Neural progenitor cell (in vitro differentiated cells): ENCODE results near the gene KCNAB3. TPM values are rescaled to one million over a fixed set of nuclear protein-coding genes. Genes with fewer than 3 reads are reported as not detected.

ENCODE experiments used
- DNase-seq: peaks from one replicate; pipeline ENCODE4 v3.0.0-alpha.2; 2016; ENCODE audit warnings: low spot score
- H2AFZ ChIP-seq: fragments of 200-600 bp; sonication (generic); replicated peaks from 2 replicates; pipeline ENCODE4 v1.6.1; 2016; ENCODE audit warnings: antibody characterized with exemption
- H3F3A ChIP-seq: fragments of 200-600 bp; sonication (generic); 2 replicates; pipeline ENCODE4 v1.6.1; 2016; ENCODE audit warnings: antibody characterized with exemption, low read depth
- H3K27ac ChIP-seq: fragments of 200-600 bp; sonication (generic); 2 replicates; pipeline ENCODE4 v1.5.1; 2016; ENCODE audit warnings: mild to moderate bottlenecking
- H3K27me3 ChIP-seq: fragments of 200-600 bp; sonication (generic); 2 replicates; pipeline ENCODE4 v1.6.1; 2016; ENCODE audit warnings: mild to moderate bottlenecking, moderate library complexity
- H3K36me3 ChIP-seq: fragments of 200-600 bp; sonication (generic); 2 replicates; pipeline ENCODE4 v1.5.1; 2016
- H3K4me1 ChIP-seq: fragments of 200-600 bp; sonication (generic); 2 replicates; pipeline ENCODE4 v1.6.1; 2016; ENCODE audit warnings: mixed run types
- H3K4me2 ChIP-seq: fragments of 200-600 bp; sonication (generic); 2 replicates; pipeline ENCODE4 v1.6.1; 2016
- H3K4me3 ChIP-seq: fragments of 200-600 bp; sonication (generic); 2 replicates; pipeline ENCODE4 v1.5.1; 2016
- H3K79me2 ChIP-seq: fragments of 200-600 bp; sonication (generic); 2 replicates; pipeline ENCODE4 v1.6.1; 2016; ENCODE audit warnings: low read depth
- H3K9ac ChIP-seq: fragments of 200-600 bp; sonication (generic); 2 replicates; pipeline ENCODE4 v1.6.1; 2016
- H3K9me3 ChIP-seq: fragments of 200-600 bp; sonication (generic); 2 replicates; pipeline ENCODE4 v1.5.1; 2016; ENCODE audit warnings: low read depth
- H4K20me1 ChIP-seq: fragments of 200-600 bp; sonication (generic); 2 replicates; pipeline ENCODE4 v1.6.1; 2016; ENCODE audit warnings: low read depth
- H3K27ac Mint-ChIP-seq: 3 replicates; pipeline ENCODE4 v1.8.0; 2021; ENCODE audit warnings: mixed read lengths
- H3K27me3 Mint-ChIP-seq: 2 replicates; pipeline ENCODE4 v1.8.0; 2022; ENCODE audit warnings: low read depth, mild to moderate bottlenecking, inconsistent platforms, moderate library complexity, mixed read lengths; ENCODE audit not compliant: insufficient read depth
- H3K36me3 Mint-ChIP-seq: 3 replicates; pipeline ENCODE4 v1.8.0; 2021; ENCODE audit warnings: mixed read lengths
- H3K4me1 Mint-ChIP-seq: 3 replicates; pipeline ENCODE4 v1.8.0; 2021; ENCODE audit warnings: mixed read lengths
- H3K4me3 Mint-ChIP-seq: 3 replicates; pipeline ENCODE4 v1.8.0; 2021; ENCODE audit warnings: mild to moderate bottlenecking, moderate library complexity, mixed read lengths
- H3K9me3 Mint-ChIP-seq: 3 replicates; pipeline ENCODE4 v1.8.0; 2020; ENCODE audit warnings: mixed read lengths
- EZH2 ChIP-seq: fragments of 200-600 bp; sonication (generic); IDR thresholded peaks from 2 replicates; pipeline ENCODE4 v1.6.1; 2017; ENCODE audit warnings: antibody characterized with exemption, mild to moderate bottlenecking, moderate library complexity
- EZH2phosphoT487 ChIP-seq: fragments of 200-600 bp; sonication (generic); IDR thresholded peaks from 2 replicates; pipeline ENCODE4 v1.6.1; 2017; ENCODE audit warnings: antibody characterized with exemption
- total RNA-seq: library from RNA; depleted of rRNA; stranded (reverse); fragments of >200 nt; gene quantifications from 2 replicates; pipeline ENCODE4 v1.2.3, GENCODE V29; 2015; ENCODE audit warnings: low replicate concordance
- TF ChIP-seq, protein P1 (sequence below): fragments of 200-600 bp; sonication (generic); IDR thresholded peaks from 2 replicates; pipeline ENCODE4 v1.5.1; 2017; ENCODE audit warnings: antibody characterized with exemption, mild to moderate bottlenecking

Gene KCNAB3
- total RNA-seq, 1 donor from 2014 or later = 1.0 TPM

GRCh38 chr17:7969433-7969832 is 39.8 kb upstream of the KCNAB3 start:
- no peaks in the 10 kb centered on the region for H3F3A ChIP-seq
- no peaks in the 10 kb centered on the region for H3K79me2 ChIP-seq
- no peak overlapping the region for H2AFZ ChIP-seq
- H3K9ac ChIP-seq = no peak overlapping the region
- Mint-ChIP-seq H3K36me3 (no peaks in the 10 kb centered on the region), H3K27ac (no peak overlapping the region), H3K4me1 (no peaks in the 10 kb centered on the region), H3K9me3 (peaks cover 10% of the 10 kb centered on the region), H3K4me3 (no peak overlapping the region), H3K27me3 (no peaks in the 10 kb centered on the region)
- no peak overlapping the region for H3K27ac ChIP-seq
- no peak overlapping the region for H3K4me2 ChIP-seq
- no peaks in the 10 kb centered on the region for H3K36me3 ChIP-seq
- H4K20me1 ChIP-seq = no peaks in the 10 kb centered on the region
- TF ChIP-seq EZH2 = no peak
- no peak for DNase-seq
- peaks cover 6% of the 10 kb centered on the region for H3K27me3 ChIP-seq
- no peak overlapping the region for H3K4me3 ChIP-seq
- H3K9me3 ChIP-seq = no peaks in the 10 kb centered on the region
- H3K4me1 ChIP-seq = no peaks in the 10 kb centered on the region

DNA sequence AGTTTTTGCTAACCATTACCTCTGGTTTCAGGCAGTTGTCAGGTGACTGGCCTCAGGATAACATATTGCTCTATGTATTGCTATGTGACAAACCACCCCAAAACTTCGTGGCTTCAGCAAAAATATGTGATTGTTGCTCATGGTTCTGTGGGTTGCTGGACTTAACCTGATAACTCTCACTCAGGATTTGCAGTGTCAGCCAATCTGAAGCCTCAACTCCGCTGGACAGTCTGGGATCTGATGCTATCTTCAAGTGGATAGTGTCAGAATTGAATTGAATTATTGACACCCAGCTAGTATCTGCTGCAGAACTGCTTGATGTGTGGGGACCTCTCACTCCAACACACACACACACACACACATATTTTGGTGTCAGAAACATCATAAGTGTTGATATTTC is 38.1 kb upstream of the KCNAB3 start:
- Histone ChIP-seq H2AFZ (no peak overlapping the region), H3K9me3 (no peaks in the 10 kb centered on the region), H3K27me3 (peaks cover 6% of the 10 kb centered on the region), H3K4me2 (no peak overlapping the region), H3K36me3 (no peaks in the 10 kb centered on the region), H3K27ac (no peak overlapping the region), H3K4me3 (no peak overlapping the region), H3K9ac (no peak overlapping the region), H3K79me2 (no peaks in the 10 kb centered on the region), H3K4me1 (no peaks in the 10 kb centered on the region), H4K20me1 (no peaks in the 10 kb centered on the region), H3F3A (no peaks in the 10 kb centered on the region)
- Mint-ChIP-seq H3K4me1 (no peaks in the 10 kb centered on the region), H3K27me3 (no peaks in the 10 kb centered on the region), H3K27ac (no peak overlapping the region), H3K9me3 (peaks cover 3% of the 10 kb centered on the region), H3K4me3 (no peak overlapping the region), H3K36me3 (no peaks in the 10 kb centered on the region)
- no peak for TF ChIP-seq EZH2phosphoT487
- no peak for TF ChIP-seq EZH2
- TF ChIP-seq, protein P1, sequence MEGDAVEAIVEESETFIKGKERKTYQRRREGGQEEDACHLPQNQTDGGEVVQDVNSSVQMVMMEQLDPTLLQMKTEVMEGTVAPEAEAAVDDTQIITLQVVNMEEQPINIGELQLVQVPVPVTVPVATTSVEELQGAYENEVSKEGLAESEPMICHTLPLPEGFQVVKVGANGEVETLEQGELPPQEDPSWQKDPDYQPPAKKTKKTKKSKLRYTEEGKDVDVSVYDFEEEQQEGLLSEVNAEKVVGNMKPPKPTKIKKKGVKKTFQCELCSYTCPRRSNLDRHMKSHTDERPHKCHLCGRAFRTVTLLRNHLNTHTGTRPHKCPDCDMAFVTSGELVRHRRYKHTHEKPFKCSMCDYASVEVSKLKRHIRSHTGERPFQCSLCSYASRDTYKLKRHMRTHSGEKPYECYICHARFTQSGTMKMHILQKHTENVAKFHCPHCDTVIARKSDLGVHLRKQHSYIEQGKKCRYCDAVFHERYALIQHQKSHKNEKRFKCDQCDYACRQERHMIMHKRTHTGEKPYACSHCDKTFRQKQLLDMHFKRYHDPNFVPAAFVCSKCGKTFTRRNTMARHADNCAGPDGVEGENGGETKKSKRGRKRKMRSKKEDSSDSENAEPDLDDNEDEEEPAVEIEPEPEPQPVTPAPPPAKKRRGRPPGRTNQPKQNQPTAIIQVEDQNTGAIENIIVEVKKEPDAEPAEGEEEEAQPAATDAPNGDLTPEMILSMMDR = no peak
- DNase-seq = no peak

DNA sequence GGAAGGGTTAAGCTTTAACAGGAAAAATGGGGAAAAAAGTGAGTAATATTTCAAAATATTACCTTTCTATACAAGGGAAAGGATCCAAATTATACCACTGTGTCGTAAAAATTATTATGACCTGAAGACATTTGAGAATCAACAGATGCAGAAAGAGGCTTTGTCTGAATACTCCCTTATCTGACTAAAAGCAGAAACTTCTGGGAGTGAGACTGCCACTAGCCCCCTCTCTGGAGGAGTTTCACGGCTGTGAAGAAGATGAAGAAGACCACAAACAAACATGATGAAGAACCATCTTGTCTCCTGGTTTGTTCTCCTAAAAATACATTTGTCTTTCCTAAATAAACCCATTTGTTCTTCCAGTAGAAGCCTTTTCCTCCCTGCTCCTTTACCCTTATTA is 31.8 kb upstream of the KCNAB3 start:
- DNase-seq = no peak
- Histone ChIP-seq H3K4me2 (no peak overlapping the region), H3K4me1 (no peaks in the 10 kb centered on the region), H3K36me3 (no peaks in the 10 kb centered on the region), H3K27me3 (no peaks in the 10 kb centered on the region), H4K20me1 (no peaks in the 10 kb centered on the region), H3K9ac (no peak overlapping the region), H3K27ac (no peak overlapping the region), H3K4me3 (no peak overlapping the region), H3F3A (no peaks in the 10 kb centered on the region), H3K9me3 (no peaks in the 10 kb centered on the region), H2AFZ (no peak overlapping the region), H3K79me2 (no peaks in the 10 kb centered on the region)
- Mint-ChIP-seq H3K36me3 (no peaks in the 10 kb centered on the region), H3K27me3 (peaks cover 2% of the 10 kb centered on the region), H3K4me1 (no peaks in the 10 kb centered on the region), H3K4me3 (no peak overlapping the region), H3K9me3 (no peaks in the 10 kb centered on the region), H3K27ac (no peak overlapping the region)
- TF ChIP-seq EZH2 (no peak), EZH2phosphoT487 (no peak)

DNA sequence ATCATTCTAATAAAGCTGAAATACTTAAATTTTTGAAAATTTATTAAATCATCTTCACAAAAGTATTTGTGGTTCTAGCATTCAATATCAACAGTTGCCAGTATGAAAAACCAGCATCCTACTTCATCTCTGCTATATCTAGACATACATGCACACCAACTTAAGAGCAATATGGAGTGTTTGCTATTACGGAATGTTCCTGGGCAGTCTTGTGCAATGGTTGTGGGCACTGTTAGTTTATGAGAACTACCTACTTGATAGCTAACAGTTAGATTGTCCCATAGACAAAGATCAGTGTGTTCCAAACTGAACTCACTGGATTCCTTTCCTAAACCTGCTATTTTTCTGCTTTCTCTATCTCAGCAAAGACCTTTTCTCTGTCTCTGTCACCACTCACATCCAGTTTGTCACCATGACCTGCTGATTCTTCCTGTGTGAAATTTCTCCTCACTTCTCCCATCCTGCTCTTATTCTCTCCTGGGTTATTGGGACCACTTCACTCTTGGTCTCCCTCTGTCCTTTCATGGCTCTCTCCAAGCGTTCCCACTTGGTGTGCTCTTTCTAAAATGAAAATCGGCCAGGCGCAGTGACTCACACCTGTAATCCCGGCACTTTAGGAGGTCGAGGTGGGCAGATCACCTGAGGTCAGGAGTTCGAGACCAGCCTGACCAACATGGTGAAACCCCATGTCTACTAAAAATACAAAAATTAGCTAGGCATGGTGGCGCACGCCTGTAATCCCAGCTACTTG is 30.0 kb upstream of the KCNAB3 start:
- H3K27ac ChIP-seq = no peak overlapping the region
- H3K9me3 ChIP-seq = no peaks in the 10 kb centered on the region
- H3K79me2 ChIP-seq = no peaks in the 10 kb centered on the region
- TF ChIP-seq, protein P1 = no peak
- no peak for TF ChIP-seq EZH2
- TF ChIP-seq EZH2phosphoT487 = no peak
- H3K4me3 ChIP-seq = no peak overlapping the region
- Mint-ChIP-seq H3K36me3 (no peaks in the 10 kb centered on the region), H3K27me3 (peaks cover 2% of the 10 kb centered on the region), H3K27ac (no peak overlapping the region), H3K9me3 (no peaks in the 10 kb centered on the region), H3K4me3 (no peak overlapping the region), H3K4me1 (no peaks in the 10 kb centered on the region)
- no peak for DNase-seq
- H3K27me3 ChIP-seq = no peaks in the 10 kb centered on the region
- no peak overlapping the region for H3K9ac ChIP-seq
- no peaks in the 10 kb centered on the region for H3F3A ChIP-seq
- no peak overlapping the region for H3K4me2 ChIP-seq
- no peaks in the 10 kb centered on the region for H4K20me1 ChIP-seq
- no peaks in the 10 kb centered on the region for H3K36me3 ChIP-seq
- H2AFZ ChIP-seq = no peak overlapping the region
- no peaks in the 10 kb centered on the region for H3K4me1 ChIP-seq
